H9 (cell line): Measurements from ENCODE around the gene YPEL5. TPM values are rescaled to one million over a fixed set of nuclear protein-coding genes. Genes with fewer than 3 reads are reported as not detected.

Source experiments
- DNase-seq: peaks from one replicate; pipeline ENCODE4 v3.0.0-alpha.2; 2017
- H2AFZ ChIP-seq: one replicate; pipeline ENCODE4 v1.6.1; 2013; ENCODE audit warnings: mild to moderate bottlenecking, low read length, control low read depth, moderate library complexity
- H2AK5ac ChIP-seq: 2 replicates; pipeline ENCODE4 v1.6.1; 2013; ENCODE audit warnings: low read length, control low read depth, mixed read lengths; ENCODE audit not compliant: insufficient read length
- H2BK120ac ChIP-seq: one replicate; pipeline ENCODE4 v1.6.1; 2013; ENCODE audit warnings: low read depth, mild to moderate bottlenecking, low read length, control low read depth, inconsistent platforms; ENCODE audit not compliant: poor library complexity, severe bottlenecking
- H2BK12ac ChIP-seq: 2 replicates; pipeline ENCODE4 v1.6.1; 2013; ENCODE audit warnings: low read length, control low read depth, mixed read lengths, low read depth; ENCODE audit not compliant: insufficient read length
- H2BK15ac ChIP-seq: 2 replicates; pipeline ENCODE4 v1.6.1; 2013; ENCODE audit warnings: low read depth, low read length, control low read depth
- H2BK20ac ChIP-seq: one replicate; pipeline ENCODE4 v1.6.1; 2013; ENCODE audit warnings: low read depth, mild to moderate bottlenecking, low read length, control low read depth, inconsistent platforms; ENCODE audit not compliant: poor library complexity, severe bottlenecking
- H2BK5ac ChIP-seq: 2 replicates; pipeline ENCODE4 v1.6.1; 2013; ENCODE audit warnings: low read length, control low read depth, mixed read lengths; ENCODE audit not compliant: insufficient read length
- H3K14ac ChIP-seq: 2 replicates; pipeline ENCODE4 v1.6.1; 2013; ENCODE audit warnings: low read length, control low read depth; ENCODE audit not compliant: insufficient read depth
- H3K18ac ChIP-seq: 2 replicates; pipeline ENCODE4 v1.6.1; 2013; ENCODE audit warnings: low read depth, mild to moderate bottlenecking, mixed read lengths, low read length, control low read depth; ENCODE audit not compliant: insufficient read length
- H3K23ac ChIP-seq: 2 replicates; pipeline ENCODE4 v1.6.1; 2013; ENCODE audit warnings: low read length, control low read depth, mixed read lengths, low read depth; ENCODE audit not compliant: insufficient read length
- H3K23me2 ChIP-seq: 2 replicates; pipeline ENCODE4 v1.6.1; 2013; ENCODE audit warnings: low read depth, mild to moderate bottlenecking, mixed read lengths, low read length, control low read depth; ENCODE audit not compliant: insufficient read length, poor library complexity, severe bottlenecking
- H3K27ac ChIP-seq: 2 replicates; pipeline ENCODE4 v1.5.1; 2013; ENCODE audit warnings: low read length, control low read depth, mixed read lengths, low read depth; ENCODE audit not compliant: insufficient read length
- H3K27me3 ChIP-seq: 2 replicates; pipeline ENCODE4 v1.6.1; 2013; ENCODE audit warnings: low read length, control low read depth, inconsistent platforms; ENCODE audit not compliant: insufficient read depth
- H3K4ac ChIP-seq: 2 replicates; pipeline ENCODE4 v1.6.1; 2013; ENCODE audit warnings: low read depth, mild to moderate bottlenecking, control low read depth, inconsistent platforms, low read length, moderate library complexity
- H3K4me1 ChIP-seq: 2 replicates; pipeline ENCODE4 v1.6.1; 2013; ENCODE audit warnings: low read length, control low read depth, inconsistent platforms; ENCODE audit not compliant: insufficient read depth
- H3K4me2 ChIP-seq: 2 replicates; pipeline ENCODE4 v1.6.1; 2013; ENCODE audit warnings: low read length, control low read depth, mixed read lengths; ENCODE audit not compliant: insufficient read length, insufficient read depth
- H3K56ac ChIP-seq: 2 replicates; pipeline ENCODE4 v1.6.1; 2013; ENCODE audit warnings: low read depth, mild to moderate bottlenecking, mixed read lengths, low read length, control low read depth; ENCODE audit not compliant: insufficient read length
- H3K79me1 ChIP-seq: 2 replicates; pipeline ENCODE4 v1.6.1; 2013; ENCODE audit warnings: low read depth, mild to moderate bottlenecking, moderate library complexity, low read length, control low read depth, inconsistent platforms; ENCODE audit not compliant: insufficient read depth, poor library complexity, severe bottlenecking
- H3K79me2 ChIP-seq: 2 replicates; pipeline ENCODE4 v1.6.1; 2013; ENCODE audit warnings: low read length, control low read depth, inconsistent platforms; ENCODE audit not compliant: insufficient read depth
- H3K9ac ChIP-seq: 2 replicates; pipeline ENCODE4 v1.6.1; 2013; ENCODE audit warnings: low read length, control low read depth, mixed read lengths; ENCODE audit not compliant: insufficient read length; ENCODE audit errors: extremely low read depth
- H3K9me3 ChIP-seq: one replicate; pipeline ENCODE4 v1.6.1; 2013; ENCODE audit warnings: low read depth, low read length, inconsistent platforms; ENCODE audit not compliant: control insufficient read depth
- H3T11ph ChIP-seq: one replicate; pipeline ENCODE4 v1.6.1; 2013; ENCODE audit warnings: mild to moderate bottlenecking, low read length, control low read depth, inconsistent platforms
- H4K20me1 ChIP-seq: one replicate; pipeline ENCODE4 v1.6.1; 2013; ENCODE audit not compliant: control insufficient read depth, insufficient read length, insufficient read depth
- H4K5ac ChIP-seq: 2 replicates; pipeline ENCODE4 v1.6.1; 2013; ENCODE audit warnings: low read depth, mild to moderate bottlenecking, mixed read lengths, low read length, control low read depth; ENCODE audit not compliant: insufficient read length
- H4K8ac ChIP-seq: replicated peaks from 2 replicates; pipeline ENCODE4 v1.6.1; 2013; ENCODE audit warnings: low read length, control low read depth, mixed read lengths, low read depth; ENCODE audit not compliant: insufficient read length
- H4K91ac ChIP-seq: 2 replicates; pipeline ENCODE4 v1.6.1; 2013; ENCODE audit warnings: low read depth, mild to moderate bottlenecking, moderate library complexity, mixed read lengths, low read length, control low read depth; ENCODE audit not compliant: insufficient read length
- H3K27ac Mint-ChIP-seq, 3 experiments: 2 replicates in 2 of 3; 3 replicates in 1 of 3; pipeline ENCODE4 v1.8.0; 2020 to 2021; ENCODE audit warnings: mixed read lengths in 3 of 3, mild to moderate bottlenecking in 1 of 3, moderate library complexity in 1 of 3
- H3K27me3 Mint-ChIP-seq: 2 replicates; pipeline ENCODE4 v1.8.0; 2021; ENCODE audit warnings: low read depth, mild to moderate bottlenecking, moderate library complexity, mixed read lengths
- H3K36me3 Mint-ChIP-seq, 3 experiments: 2 replicates in 2 of 3; 3 replicates in 1 of 3; pipeline ENCODE4 v1.8.0; 2020 to 2021; ENCODE audit warnings: low read depth in 3 of 3, mixed read lengths in 3 of 3; ENCODE audit not compliant: insufficient read depth in 1 of 3
- H3K4me1 Mint-ChIP-seq, 2 experiments: 2 replicates each; pipeline ENCODE4 v1.8.0; 2020; ENCODE audit warnings: mixed read lengths in 2 of 2
- H3K4me3 Mint-ChIP-seq, 2 experiments: 2 replicates in 1 of 2; 3 replicates in 1 of 2; pipeline ENCODE4 v1.8.0; 2020 to 2021; ENCODE audit warnings: mild to moderate bottlenecking in 2 of 2, mixed read lengths in 2 of 2, moderate library complexity in 1 of 2
- H3K9me3 Mint-ChIP-seq, 2 experiments: 2 replicates in 1 of 2; 3 replicates in 1 of 2; pipeline ENCODE4 v1.8.0; 2020; ENCODE audit warnings: mild to moderate bottlenecking in 2 of 2, mixed read lengths in 2 of 2, moderate library complexity in 1 of 2
- CTCF ChIP-seq: fragments of 200-600 bp; sonication (generic); conservative IDR thresholded peaks from 3 replicates; pipeline ENCODE4 v1.8.0; 2021; ENCODE audit warnings: antibody characterized with exemption, mild to moderate bottlenecking
- WGBS: extraction: QIAGEN DNeasy Blood & Tissue Kit; methylation state at CpG from one replicate; pipeline ENCODE4 v1.1.7; 2013; ENCODE audit warnings: missing lambda C conversion rate, low lambda C conversion rate, mixed read lengths; ENCODE audit not compliant: insufficient read length; ENCODE audit errors: extremely low coverage; 5-methylcytosine and 5-hydroxymethylcytosine counted together
- total RNA-seq: library from RNA; stranded (reverse); gene quantifications from 2 replicates; pipeline ENCODE4 v1.2.1, GENCODE V29; 2021

The YPEL5 gene
- total RNA-seq, 1 experiment from 2014 or later = 28.5 TPM

- H3K23ac ChIP-seq = no peak overlapping the region
- Mint-ChIP-seq H3K27ac (peak overlapping the region; percentile 84 to 96 (median 96); a peak in 6 of 7 replicates), H3K9me3 (no peaks in the 10 kb centered on the region), H3K4me3 (peak overlapping the region; percentile 47 to 56; a peak in 3 of 5 replicates), H3K4me1 (peaks cover 45 to 49% of the 10 kb centered on the region in 2 experiments), H3K36me3 (peaks cover 0 to 13% (median 7%) of the 10 kb centered on the region in 3 experiments; a peak in 4 of 7 replicates), H3K27me3 (peaks cover 6% of the 10 kb centered on the region)
- H3K79me2 ChIP-seq = no peaks in the 10 kb centered on the region
- no peak overlapping the region for H3K4ac ChIP-seq
- H2BK5ac ChIP-seq = no peak overlapping the region
- H2BK12ac ChIP-seq = no peak overlapping the region
- no peak overlapping the region for H4K91ac ChIP-seq
- peak overlapping the region; percentile 48 for H3K4me2 ChIP-seq
- H4K8ac ChIP-seq = no peak overlapping the region
- peaks cover 8% of the 10 kb centered on the region for H3K23me2 ChIP-seq
- H2AFZ ChIP-seq = no peak overlapping the region
- peaks cover 3% of the 10 kb centered on the region; the same call in 1 of the 2 replicates for H3K4me1 ChIP-seq
- no peaks in the 10 kb centered on the region for H3K27me3 ChIP-seq
- H3K9ac ChIP-seq = no peak overlapping the region
- H2AK5ac ChIP-seq = no peak overlapping the region
- WGBS = no CpG with 5 or more reads among the region's 1 CpG
- no peak overlapping the region for H2BK15ac ChIP-seq
- no peaks in the 10 kb centered on the region for H3K9me3 ChIP-seq
- no peak overlapping the region for H4K5ac ChIP-seq
- H2BK20ac ChIP-seq = no peak overlapping the region
- no peak for TF ChIP-seq CTCF
- no peak overlapping the region for H3K14ac ChIP-seq
- H3T11ph ChIP-seq = no peak overlapping the region
- no peak for DNase-seq
- no peak overlapping the region for H3K18ac ChIP-seq
- H3K27ac ChIP-seq = no peak overlapping the region
- no peaks in the 10 kb centered on the region for H4K20me1 ChIP-seq
- H2BK120ac ChIP-seq = no peak overlapping the region
- H3K56ac ChIP-seq = no peak overlapping the region
- no peaks in the 10 kb centered on the region for H3K79me1 ChIP-seq
Observed at GRCh38 chr2:30149976-30150375, 3.2 kb downstream of the YPEL5 start.
